ENCODE results near the gene AGBL4.
"Not testable (repeated sequence)": the region's sequence is repeated elsewhere in the genome, so short reads cannot be mapped to it uniquely, and the experiment has no call there.

Gene AGBL4

GRCh38 chr1:50023292-50024159, at the start of gene AGBL4:
AGBL4 (minus strand) TSS chr1:50023954.
- DNase-seq (ENCODE audit: low read depth, low spot score): no peak

GRCh38 chr1:50066806-50067205, 43.1 kb upstream of the AGBL4 start:
- no peak for DNase-seq (ENCODE audit: low read depth, low spot score)

- DNase-seq (ENCODE audit: low read depth, low spot score): no peak
Observed at GRCh38 chr1:50060279-50060678, 36.5 kb upstream of the AGBL4 start.

GRCh38 chr1:50048791-50049190, 25.0 kb upstream of the AGBL4 start:
- DNase-seq (ENCODE audit: low read depth, low spot score): no peak

GRCh38 chr1:50047916-50048694, 24.4 kb upstream of the AGBL4 start:
- DNase-seq (ENCODE audit: low read depth, low spot score): no peak

- DNase-seq (ENCODE audit: low read depth, low spot score): no peak
Observed at GRCh38 chr1:50038237-50038809, 14.6 kb upstream of the AGBL4 start.

- no peak for DNase-seq (ENCODE audit: low read depth, low spot score)
Observed at GRCh38 chr1:50027794-50028193, 4.0 kb upstream of the AGBL4 start.

- no peak for DNase-seq (ENCODE audit: low read depth, low spot score)
Observed at GRCh38 chr1:49995734-49996133, 28.0 kb downstream of the AGBL4 start.

- no peak for DNase-seq (ENCODE audit: low read depth, low spot score)
Observed at GRCh38 chr1:49971088-49971487, 52.7 kb downstream of the AGBL4 start.

GRCh38 chr1:49951385-49951784, 72.4 kb downstream of the AGBL4 start:
- DNase-seq (ENCODE audit: low read depth, low spot score): no peak

- not testable (repeated sequence) for DNase-seq (ENCODE audit: low read depth, low spot score)
Observed at GRCh38 chr1:49915301-49915700, 108.5 kb downstream of the AGBL4 start.

GRCh38 chr1:49906365-49906764, 117.4 kb downstream of the AGBL4 start:
- DNase-seq (ENCODE audit: low read depth, low spot score): no peak

GRCh38 chr1:49864581-49864980, 159.2 kb downstream of the AGBL4 start:
- DNase-seq (ENCODE audit: low read depth, low spot score): no peak

- no peak for DNase-seq (ENCODE audit: low read depth, low spot score)
Observed at GRCh38 chr1:49854741-49855140, 169.0 kb downstream of the AGBL4 start.

- no peak for DNase-seq (ENCODE audit: low read depth, low spot score)
Observed at GRCh38 chr1:49842596-49842995, 181.2 kb downstream of the AGBL4 start.

GRCh38 chr1:49841767-49842166, 182.0 kb downstream of the AGBL4 start:
- DNase-seq (ENCODE audit: low read depth, low spot score): no peak

GRCh38 chr1:49824261-49824660, 199.5 kb downstream of the AGBL4 start:
- DNase-seq (ENCODE audit: low read depth, low spot score): no peak

GRCh38 chr1:49817681-49818080, 206.1 kb downstream of the AGBL4 start:
- DNase-seq (ENCODE audit: low read depth, low spot score): no peak

GRCh38 chr1:49787013-49787412, 236.7 kb downstream of the AGBL4 start:
- not testable (repeated sequence) for DNase-seq (ENCODE audit: low read depth, low spot score)

GRCh38 chr1:49765034-49765433, 258.7 kb downstream of the AGBL4 start:
- DNase-seq (ENCODE audit: low read depth, low spot score): no peak

GRCh38 chr1:49738118-49738517, 285.6 kb downstream of the AGBL4 start:
- DNase-seq (ENCODE audit: low read depth, low spot score): not testable (repeated sequence)

GRCh38 chr1:49728377-49728776, 295.4 kb downstream of the AGBL4 start:
- DNase-seq (ENCODE audit: low read depth, low spot score): no peak
